OCI-LY1 (cell line): ENCODE results near the gene ANLN.
"Not testable (repeated sequence)": the region's sequence is repeated elsewhere in the genome, so short reads cannot be mapped to it uniquely, and the experiment has no call there.

Experiments used
- H2AFZ ChIP-seq: fragments of 200-600 bp; sonication (generic), shearing (Covaris generic); 2 replicates; pipeline ENCODE4 v1.6.0; 2014; ENCODE audit warnings: antibody characterized with exemption, mild to moderate bottlenecking, low read length
- H3F3A ChIP-seq: fragments of 200-600 bp; sonication (generic), shearing (Covaris generic); 2 replicates; pipeline ENCODE4 v1.6.0; 2014; ENCODE audit warnings: mild to moderate bottlenecking, antibody characterized with exemption, low read length, moderate library complexity; ENCODE audit not compliant: insufficient read depth
- H3K27ac ChIP-seq: fragments of 200-600 bp; sonication (generic); 2 replicates; pipeline ENCODE4 v1.5.1; 2014; ENCODE audit warnings: low read length, mixed run types, mild to moderate bottlenecking, low read depth; ENCODE audit not compliant: poor library complexity, severe bottlenecking
- H3K27me3 ChIP-seq: fragments of 200-600 bp; sonication (generic); 2 replicates; pipeline ENCODE4 v1.6.0; 2014; ENCODE audit warnings: antibody characterized with exemption, mild to moderate bottlenecking, low read length, moderate library complexity; ENCODE audit not compliant: insufficient read depth
- H3K36me3 ChIP-seq: fragments of 200-600 bp; sonication (generic); 2 replicates; pipeline ENCODE4 v1.6.1; 2014; ENCODE audit warnings: mild to moderate bottlenecking, antibody characterized with exemption, low read length, moderate library complexity, mixed read lengths; ENCODE audit not compliant: insufficient read depth
- H3K4me1 ChIP-seq: fragments of 200-600 bp; sonication (generic); 2 replicates; pipeline ENCODE4 v1.5.1; 2014; ENCODE audit warnings: mild to moderate bottlenecking, low read length, moderate library complexity; ENCODE audit not compliant: insufficient read depth, severe bottlenecking
- H3K4me2 ChIP-seq: fragments of 200-600 bp; sonication (generic), shearing (Covaris generic); 2 replicates; pipeline ENCODE4 v1.6.1; 2014; ENCODE audit warnings: low read length
- H3K4me3 ChIP-seq: fragments of 200-600 bp; sonication (generic); 2 replicates; pipeline ENCODE4 v1.5.1; 2014; ENCODE audit warnings: low read length, low read depth, mild to moderate bottlenecking, mixed read lengths; ENCODE audit not compliant: poor library complexity, severe bottlenecking
- H3K79me2 ChIP-seq: fragments of 200-600 bp; shearing (Covaris generic); 2 replicates; pipeline ENCODE4 v1.6.1; 2016; ENCODE audit warnings: mixed run types, low read length, mixed read lengths; ENCODE audit not compliant: insufficient read depth
- H3K9ac ChIP-seq: fragments of 200-600 bp; sonication (generic), shearing (Covaris generic); 2 replicates; pipeline ENCODE4 v1.6.1; 2014; ENCODE audit warnings: mild to moderate bottlenecking, low read length, mixed read lengths
- H3K9me2 ChIP-seq: fragments of 200-600 bp; sonication (generic), shearing (Covaris generic); 2 replicates; pipeline ENCODE4 v1.6.1; 2014; ENCODE audit warnings: low read depth, mild to moderate bottlenecking, low read length, mixed read lengths
- H3K9me3 ChIP-seq: fragments of 200-600 bp; shearing (Covaris generic); 2 replicates; pipeline ENCODE4 v1.6.1; 2014; ENCODE audit warnings: low read length, mixed read lengths
- H4K20me1 ChIP-seq: fragments of 200-600 bp; sonication (generic), shearing (Covaris generic); 2 replicates; pipeline ENCODE4 v1.6.0; 2016; ENCODE audit warnings: mild to moderate bottlenecking, low read length; ENCODE audit not compliant: insufficient read depth
- CTCF ChIP-seq: fragments of 200-600 bp; sonication (generic), shearing (Covaris generic); IDR thresholded peaks from 2 replicates; pipeline ENCODE4 v1.5.1; 2017; ENCODE audit warnings: mild to moderate bottlenecking, antibody characterized with exemption, low read length, moderate library complexity, mixed read lengths
- EZH2 ChIP-seq: fragments of 200-600 bp; sonication (generic), shearing (Covaris generic); IDR thresholded peaks from 2 replicates; pipeline ENCODE4 v1.8.0; 2017; ENCODE audit warnings: borderline replicate concordance, mixed run types, mild to moderate bottlenecking, antibody characterized with exemption, low read length, moderate library complexity, mixed read lengths

ANLN gene

GRCh38 chr7:36496576-36496975 lies 106.9 kb downstream of the ANLN start:
- Histone ChIP-seq H4K20me1 (no peaks in the 10 kb centered on the region), H3K79me2 (no peaks in the 10 kb centered on the region), H3F3A (no peaks in the 10 kb centered on the region), H3K36me3 (no peaks in the 10 kb centered on the region), H3K4me1 (no peaks in the 10 kb centered on the region), H3K27me3 (no peaks in the 10 kb centered on the region), H3K4me3 (no peak overlapping the region), H3K9ac (no peak overlapping the region), H3K9me2 (no peaks in the 10 kb centered on the region), H3K4me2 (no peak overlapping the region), H2AFZ (no peak overlapping the region), H3K27ac (no peak overlapping the region), H3K9me3 (no peaks in the 10 kb centered on the region)
- TF ChIP-seq EZH2 = no peak

DNA sequence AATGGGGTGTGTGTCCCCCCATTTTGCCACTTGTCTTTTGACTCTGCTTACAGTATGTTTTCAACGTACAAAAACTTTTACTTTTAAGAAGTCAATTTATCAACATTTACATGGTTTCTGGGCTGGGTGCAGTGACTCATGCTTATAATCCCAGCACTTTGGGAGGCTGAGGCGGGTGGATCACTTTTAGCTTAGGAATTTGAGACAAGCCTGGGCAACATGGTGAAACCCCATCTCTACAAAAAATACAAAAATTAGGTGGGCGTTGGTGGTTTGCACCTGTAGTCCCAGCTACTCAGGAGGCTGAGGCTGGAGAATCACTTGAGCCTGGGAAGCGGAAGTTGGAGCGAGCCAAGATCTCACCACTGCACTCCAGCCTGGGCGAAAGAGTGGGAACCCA lies 107.5 kb downstream of the ANLN start:
- H3K36me3 ChIP-seq, H3K9me3 ChIP-seq, H4K20me1 ChIP-seq, H3K27ac ChIP-seq, H3K27me3 ChIP-seq, H3K4me2 ChIP-seq, H3K9me2 ChIP-seq, H3K79me2 ChIP-seq, H2AFZ ChIP-seq, H3K9ac ChIP-seq, H3F3A ChIP-seq, H3K4me1 ChIP-seq, H3K4me3 ChIP-seq: not testable (repeated sequence)

GRCh38 chr7:36497775-36498174 lies 108.1 kb downstream of the ANLN start:
- no peaks in the 10 kb centered on the region for H3K9me3 ChIP-seq
- no peak overlapping the region for H2AFZ ChIP-seq
- H3K4me3 ChIP-seq = no peak overlapping the region
- H3K27me3 ChIP-seq = no peaks in the 10 kb centered on the region
- no peak overlapping the region for H3K4me2 ChIP-seq
- H3K36me3 ChIP-seq = no peaks in the 10 kb centered on the region
- no peaks in the 10 kb centered on the region for H3K4me1 ChIP-seq
- H3K9me2 ChIP-seq = no peaks in the 10 kb centered on the region
- no peak overlapping the region for H3K9ac ChIP-seq
- TF ChIP-seq EZH2 (no peak), CTCF (no peak)
- H3F3A ChIP-seq = no peaks in the 10 kb centered on the region
- no peaks in the 10 kb centered on the region for H3K79me2 ChIP-seq
- no peaks in the 10 kb centered on the region for H4K20me1 ChIP-seq
- H3K27ac ChIP-seq = no peak overlapping the region
